Measurements from ENCODE around the gene G0S2. TPM values are rescaled to one million over a fixed set of nuclear protein-coding genes. Genes with fewer than 3 reads are reported as not detected.

The G0S2 gene
- total and polyA plus RNA-seq, 4 donors, result 9.6 to 347 (median 166) TPM

GRCh38 chr1:209662879-209663327 lies 12.3 kb upstream of the G0S2 start (continued):
- TF ChIP-seq, protein P1, sequence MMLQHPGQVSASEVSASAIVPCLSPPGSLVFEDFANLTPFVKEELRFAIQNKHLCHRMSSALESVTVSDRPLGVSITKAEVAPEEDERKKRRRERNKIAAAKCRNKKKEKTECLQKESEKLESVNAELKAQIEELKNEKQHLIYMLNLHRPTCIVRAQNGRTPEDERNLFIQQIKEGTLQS (IDR thresholded peaks at IDR 0.05), result peak; percentile 85
- peak; percentile 78 to 95 for TF ChIP-seq JUND (IDR thresholded peaks at IDR 0.05)
- peak; percentile 100 for TF ChIP-seq SP1 (IDR thresholded peaks at IDR 0.05)
- TF ChIP-seq TAF1 (conservative IDR thresholded peaks at IDR 0.05), result peak; percentile 6
- TF ChIP-seq EGR1 (IDR thresholded peaks at IDR 0.05; ENCODE audit: low read depth in 2 of 2), result peak in 1 of 2 donors; percentile 61
- TF ChIP-seq RXRA (IDR thresholded peaks at IDR 0.05), result peak; percentile 97 to 99

GRCh38 chr1:209667103-209667502 lies 8.1 kb upstream of the G0S2 start:
- WGBS, result 34% methylated on average over 1 of the region's 1 CpG
- no peak overlapping the region for H3K9ac ChIP-seq (ENCODE audit: low read depth in 1 of 2, low read length in 2 of 2)

More at GRCh38 chr1:209667103-209667502, 8.1 kb upstream of the G0S2 start:
- no peak for TF ChIP-seq TAF1 (conservative IDR thresholded peaks at IDR 0.05)
- no peak for TF ChIP-seq NR2F2 (IDR thresholded peaks at IDR 0.05)
- no peak for TF ChIP-seq GABPA (IDR thresholded peaks at IDR 0.05 in 1 of 2, conservative IDR thresholded peaks at IDR 0.05 in 1 of 2)
- TF ChIP-seq, protein P1 (IDR thresholded peaks at IDR 0.05), result no peak
- TF ChIP-seq RAD21 (IDR thresholded peaks at IDR 0.05), result no peak
- TF ChIP-seq, protein P2, sequence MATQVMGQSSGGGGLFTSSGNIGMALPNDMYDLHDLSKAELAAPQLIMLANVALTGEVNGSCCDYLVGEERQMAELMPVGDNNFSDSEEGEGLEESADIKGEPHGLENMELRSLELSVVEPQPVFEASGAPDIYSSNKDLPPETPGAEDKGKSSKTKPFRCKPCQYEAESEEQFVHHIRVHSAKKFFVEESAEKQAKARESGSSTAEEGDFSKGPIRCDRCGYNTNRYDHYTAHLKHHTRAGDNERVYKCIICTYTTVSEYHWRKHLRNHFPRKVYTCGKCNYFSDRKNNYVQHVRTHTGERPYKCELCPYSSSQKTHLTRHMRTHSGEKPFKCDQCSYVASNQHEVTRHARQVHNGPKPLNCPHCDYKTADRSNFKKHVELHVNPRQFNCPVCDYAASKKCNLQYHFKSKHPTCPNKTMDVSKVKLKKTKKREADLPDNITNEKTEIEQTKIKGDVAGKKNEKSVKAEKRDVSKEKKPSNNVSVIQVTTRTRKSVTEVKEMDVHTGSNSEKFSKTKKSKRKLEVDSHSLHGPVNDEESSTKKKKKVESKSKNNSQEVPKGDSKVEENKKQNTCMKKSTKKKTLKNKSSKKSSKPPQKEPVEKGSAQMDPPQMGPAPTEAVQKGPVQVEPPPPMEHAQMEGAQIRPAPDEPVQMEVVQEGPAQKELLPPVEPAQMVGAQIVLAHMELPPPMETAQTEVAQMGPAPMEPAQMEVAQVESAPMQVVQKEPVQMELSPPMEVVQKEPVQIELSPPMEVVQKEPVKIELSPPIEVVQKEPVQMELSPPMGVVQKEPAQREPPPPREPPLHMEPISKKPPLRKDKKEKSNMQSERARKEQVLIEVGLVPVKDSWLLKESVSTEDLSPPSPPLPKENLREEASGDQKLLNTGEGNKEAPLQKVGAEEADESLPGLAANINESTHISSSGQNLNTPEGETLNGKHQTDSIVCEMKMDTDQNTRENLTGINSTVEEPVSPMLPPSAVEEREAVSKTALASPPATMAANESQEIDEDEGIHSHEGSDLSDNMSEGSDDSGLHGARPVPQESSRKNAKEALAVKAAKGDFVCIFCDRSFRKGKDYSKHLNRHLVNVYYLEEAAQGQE (IDR thresholded peaks at IDR 0.05), result peak; percentile 13
- peak; percentile 50 for TF ChIP-seq YY1 (IDR thresholded peaks at IDR 0.05)
- TF ChIP-seq, protein P3, sequence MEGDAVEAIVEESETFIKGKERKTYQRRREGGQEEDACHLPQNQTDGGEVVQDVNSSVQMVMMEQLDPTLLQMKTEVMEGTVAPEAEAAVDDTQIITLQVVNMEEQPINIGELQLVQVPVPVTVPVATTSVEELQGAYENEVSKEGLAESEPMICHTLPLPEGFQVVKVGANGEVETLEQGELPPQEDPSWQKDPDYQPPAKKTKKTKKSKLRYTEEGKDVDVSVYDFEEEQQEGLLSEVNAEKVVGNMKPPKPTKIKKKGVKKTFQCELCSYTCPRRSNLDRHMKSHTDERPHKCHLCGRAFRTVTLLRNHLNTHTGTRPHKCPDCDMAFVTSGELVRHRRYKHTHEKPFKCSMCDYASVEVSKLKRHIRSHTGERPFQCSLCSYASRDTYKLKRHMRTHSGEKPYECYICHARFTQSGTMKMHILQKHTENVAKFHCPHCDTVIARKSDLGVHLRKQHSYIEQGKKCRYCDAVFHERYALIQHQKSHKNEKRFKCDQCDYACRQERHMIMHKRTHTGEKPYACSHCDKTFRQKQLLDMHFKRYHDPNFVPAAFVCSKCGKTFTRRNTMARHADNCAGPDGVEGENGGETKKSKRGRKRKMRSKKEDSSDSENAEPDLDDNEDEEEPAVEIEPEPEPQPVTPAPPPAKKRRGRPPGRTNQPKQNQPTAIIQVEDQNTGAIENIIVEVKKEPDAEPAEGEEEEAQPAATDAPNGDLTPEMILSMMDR (IDR thresholded peaks at IDR 0.05; ENCODE audit: low read depth, low read length, missing input control), result no peak
- TF ChIP-seq FOXA2 (IDR thresholded peaks at IDR 0.05), result peak; percentile 7
- TF ChIP-seq HNF4A (conservative IDR thresholded peaks at IDR 0.05), result peak; percentile 47 to 67
- TF ChIP-seq HNF4G (IDR thresholded peaks at IDR 0.05), result peak; percentile 14
- peak; percentile 26 for TF ChIP-seq FOXA1 (IDR thresholded peaks at IDR 0.05)
- peak; percentile 46 for TF ChIP-seq MAX (IDR thresholded peaks at IDR 0.05)
- peak; percentile 12 for TF ChIP-seq SP1 (IDR thresholded peaks at IDR 0.05)
- TF ChIP-seq, protein P4, sequence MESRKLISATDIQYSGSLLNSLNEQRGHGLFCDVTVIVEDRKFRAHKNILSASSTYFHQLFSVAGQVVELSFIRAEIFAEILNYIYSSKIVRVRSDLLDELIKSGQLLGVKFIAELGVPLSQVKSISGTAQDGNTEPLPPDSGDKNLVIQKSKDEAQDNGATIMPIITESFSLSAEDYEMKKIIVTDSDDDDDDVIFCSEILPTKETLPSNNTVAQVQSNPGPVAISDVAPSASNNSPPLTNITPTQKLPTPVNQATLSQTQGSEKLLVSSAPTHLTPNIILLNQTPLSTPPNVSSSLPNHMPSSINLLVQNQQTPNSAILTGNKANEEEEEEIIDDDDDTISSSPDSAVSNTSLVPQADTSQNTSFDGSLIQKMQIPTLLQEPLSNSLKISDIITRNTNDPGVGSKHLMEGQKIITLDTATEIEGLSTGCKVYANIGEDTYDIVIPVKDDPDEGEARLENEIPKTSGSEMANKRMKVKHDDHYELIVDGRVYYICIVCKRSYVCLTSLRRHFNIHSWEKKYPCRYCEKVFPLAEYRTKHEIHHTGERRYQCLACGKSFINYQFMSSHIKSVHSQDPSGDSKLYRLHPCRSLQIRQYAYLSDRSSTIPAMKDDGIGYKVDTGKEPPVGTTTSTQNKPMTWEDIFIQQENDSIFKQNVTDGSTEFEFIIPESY (IDR thresholded peaks at IDR 0.05), result peak; percentile 32
- TF ChIP-seq EGR1 (IDR thresholded peaks at IDR 0.05; ENCODE audit: low read depth in 2 of 2), result no peak
- no peak for TF ChIP-seq JUND (IDR thresholded peaks at IDR 0.05)
- peak; percentile 80 to 89 for TF ChIP-seq RXRA (IDR thresholded peaks at IDR 0.05)
- Histone ChIP-seq H3K4me1 (ENCODE audit: control insufficient read depth in 4 of 4, insufficient read depth in 4 of 4, low read length in 3 of 4) (peaks cover 15 to 57% (median 39%) of the 10 kb centered on the region in 4 donors), H3K36me3 (ENCODE audit: control insufficient read depth in 4 of 4, insufficient read depth in 3 of 4, low read depth in 1 of 4, low read length in 3 of 4) (no peaks in the 10 kb centered on the region), H3K27ac (ENCODE audit: low read depth in 1 of 2, low read length in 2 of 2) (peak overlapping the region in 1 of 2 donors; percentile 26), H3K9me3 (ENCODE audit: control insufficient read depth in 4 of 4, low read length in 3 of 4) (no peaks in the 10 kb centered on the region), H3K27me3 (ENCODE audit: control insufficient read depth in 4 of 4, insufficient read depth in 4 of 4, low read length in 3 of 4) (no peaks in the 10 kb centered on the region), H3K4me3 (ENCODE audit: low read depth in 1 of 3, low read length in 3 of 3) (no peak overlapping the region)
- DNase-seq (ENCODE audit: low spot score), result no peak
